GM21737 (cell line): ENCODE measurements around the gene SLC16A11.

Source experiments
- ATAC-seq: cut with Tn5 transposase; IDR thresholded peaks from one replicate; pipeline ENCODE4 v1.9.1; 2021; ENCODE audit warnings: mild to moderate bottlenecking, moderate library complexity; ENCODE audit not compliant: unreplicated experiment

The SLC16A11 gene

GRCh38 chr17:7026471-7027115 lies 17.3 kb downstream of the SLC16A11 start:
- no peak for ATAC-seq

- no peak for ATAC-seq
These were observed 18.6 kb downstream of the SLC16A11 start for GRCh38 chr17:7025245-7025644.

- ATAC-seq = no peak
These were observed 19.5 kb downstream of the SLC16A11 start for GRCh38 chr17:7024402-7024785.

- no peak for ATAC-seq
These were observed 20.1 kb downstream of the SLC16A11 start for GRCh38 chr17:7023576-7024401.

GRCh38 chr17:7022781-7023571 lies 20.9 kb downstream of the SLC16A11 start, which contains the start of gene BCL6B:
Gene BCL6B, plus strand, starts transcription at chr17:7023050. Its CDS starts 622 bp downstream, at chr17:7023672.
- ATAC-seq = no peak

GRCh38 chr17:7021993-7022778 lies 21.7 kb downstream of the SLC16A11 start:
- peak; percentile 47 for ATAC-seq

- ATAC-seq = no peak
These were observed 22.8 kb downstream of the SLC16A11 start for GRCh38 chr17:7020894-7021664.

- ATAC-seq = no peak
These were observed 23.9 kb downstream of the SLC16A11 start for GRCh38 chr17:7019839-7020519.

GRCh38 chr17:7019367-7019766 lies 24.5 kb downstream of the SLC16A11 start:
- ATAC-seq = no peak

GRCh38 chr17:7018331-7018964 lies 25.4 kb downstream of the SLC16A11 start:
- ATAC-seq = no peak

GRCh38 chr17:7017827-7018200 lies 26.1 kb downstream of the SLC16A11 start:
- no peak for ATAC-seq

- ATAC-seq = no peak
These were observed 26.7 kb downstream of the SLC16A11 start for GRCh38 chr17:7016886-7017826.

- no peak for ATAC-seq
These were observed 27.5 kb downstream of the SLC16A11 start for GRCh38 chr17:7016418-7016817.

- peak; percentile 14 for ATAC-seq
These were observed 28.6 kb downstream of the SLC16A11 start for GRCh38 chr17:7014995-7015958.

GRCh38 chr17:7014261-7014994 lies 29.5 kb downstream of the SLC16A11 start:
- peak; percentile 76 for ATAC-seq

- ATAC-seq = no peak
These were observed 32.0 kb downstream of the SLC16A11 start for GRCh38 chr17:7011942-7012254.
